IPS-NIHi7 (cell line): ENCODE results near the gene ANKRD13A.
"Not testable (repeated sequence)": the region's sequence is repeated elsewhere in the genome, so short reads cannot be mapped to it uniquely, and the experiment has no call there.

Experiments used
- DNase-seq: peaks from one replicate; pipeline ENCODE4 v3.0.0; 2012; ENCODE audit warnings: mixed read lengths; ENCODE audit errors: extremely low spot score

The ANKRD13A gene

DNA sequence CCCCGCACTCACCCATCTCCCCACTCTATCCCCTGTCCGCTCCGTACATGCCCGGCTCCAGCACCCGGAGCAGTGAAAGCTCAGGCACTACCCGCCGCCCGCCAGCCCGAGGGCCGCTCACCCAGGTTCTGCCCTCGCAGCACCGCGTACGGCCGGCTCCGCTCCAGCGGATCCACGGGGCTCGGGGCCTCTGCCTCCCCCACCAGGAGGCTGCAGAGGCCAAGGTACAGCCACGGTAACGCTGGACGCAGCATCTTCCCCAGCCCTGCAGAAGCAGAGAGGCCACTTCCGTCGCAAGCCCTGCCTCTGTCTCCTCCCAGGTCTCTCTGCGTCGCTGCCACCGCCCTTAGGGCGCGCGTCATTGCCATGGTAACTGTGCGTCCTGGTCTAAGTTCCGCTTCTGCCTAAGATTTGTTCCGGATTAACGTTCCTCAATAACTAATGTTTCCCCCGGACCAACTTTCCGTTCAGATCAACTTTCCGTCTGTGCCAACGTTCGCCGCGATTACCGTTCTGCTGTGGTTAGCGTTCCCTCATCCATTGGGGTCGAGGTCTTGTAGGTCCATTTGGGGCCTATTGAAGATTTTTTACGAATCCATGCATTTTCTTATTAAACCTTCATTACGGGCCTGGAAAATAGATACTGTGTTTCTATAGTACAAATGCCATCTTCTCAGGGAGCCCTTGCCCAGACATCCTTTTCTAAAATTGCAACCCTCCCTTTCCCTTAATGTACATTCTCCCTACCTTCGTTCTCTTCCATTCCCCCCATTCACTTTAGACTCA is 49.2 kb downstream of the ANKRD13A start, which contains the start of gene C12orf76:
Gene C12orf76, minus strand, starts transcription at position 281 of the 786 bp plus-strand sequence. Its CDS starts 27 bp downstream, at position 254.
- peak; percentile 91 for DNase-seq

DNA sequence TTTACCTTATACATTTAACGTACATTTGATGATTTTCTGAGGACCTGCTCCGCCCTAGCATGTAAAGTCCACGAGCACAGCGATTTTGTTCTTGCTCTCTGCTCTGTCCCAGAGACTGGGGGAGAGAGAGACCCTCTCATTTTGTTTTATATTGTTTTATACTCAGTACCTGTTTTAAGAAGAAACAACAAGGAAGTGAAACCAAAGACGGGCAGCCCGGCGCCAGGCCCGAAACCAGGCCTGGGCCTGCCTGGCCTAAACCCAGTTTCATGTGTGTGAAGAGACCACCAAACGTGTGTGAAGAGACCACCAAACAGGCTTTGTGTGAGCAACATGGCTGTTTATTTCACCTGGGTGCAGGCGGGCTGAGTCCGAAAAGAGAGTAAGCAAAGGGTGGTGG is 49.8 kb downstream of the ANKRD13A start:
- DNase-seq: not testable (repeated sequence)

DNA sequence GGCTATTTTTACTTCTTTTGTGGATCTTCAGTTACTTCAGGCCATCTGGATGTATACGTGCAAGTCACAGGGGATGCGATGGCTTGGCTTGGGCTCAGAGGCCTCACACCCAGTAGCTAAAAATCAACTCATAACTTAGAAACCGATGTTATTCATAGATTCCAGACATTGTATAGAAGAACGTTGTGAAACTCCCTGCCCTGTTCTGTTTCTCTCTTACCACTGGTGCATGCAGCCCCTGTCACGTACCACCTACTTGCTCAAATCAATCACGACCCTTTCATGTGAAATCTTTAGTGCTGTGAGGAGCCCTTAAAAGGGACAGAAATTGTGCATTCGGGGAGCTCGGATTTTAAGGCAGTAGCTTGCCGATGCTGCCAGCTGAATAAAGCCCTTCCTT is 50.4 kb downstream of the ANKRD13A start:
- DNase-seq: not testable (repeated sequence)

DNA sequence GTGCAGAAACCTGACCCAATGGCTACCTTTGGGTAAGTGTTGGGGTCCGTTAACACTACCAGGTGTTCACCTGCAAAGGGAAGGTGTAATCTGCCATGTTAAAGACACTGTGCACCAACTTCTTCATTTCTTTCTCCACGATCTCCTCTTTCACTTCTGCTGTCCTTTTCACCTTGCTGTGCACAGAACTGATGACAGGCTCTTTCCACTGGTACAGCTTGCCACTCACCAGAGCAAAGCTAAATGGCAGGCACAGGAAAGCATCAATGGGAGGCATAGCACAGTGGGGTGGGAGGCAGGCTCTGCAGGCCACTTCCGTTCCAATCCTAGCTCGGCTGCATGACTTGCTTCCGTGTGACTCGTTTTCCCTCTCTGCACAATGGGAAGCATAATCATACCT is 51.7 kb downstream of the ANKRD13A start:
- no peak for DNase-seq

DNA sequence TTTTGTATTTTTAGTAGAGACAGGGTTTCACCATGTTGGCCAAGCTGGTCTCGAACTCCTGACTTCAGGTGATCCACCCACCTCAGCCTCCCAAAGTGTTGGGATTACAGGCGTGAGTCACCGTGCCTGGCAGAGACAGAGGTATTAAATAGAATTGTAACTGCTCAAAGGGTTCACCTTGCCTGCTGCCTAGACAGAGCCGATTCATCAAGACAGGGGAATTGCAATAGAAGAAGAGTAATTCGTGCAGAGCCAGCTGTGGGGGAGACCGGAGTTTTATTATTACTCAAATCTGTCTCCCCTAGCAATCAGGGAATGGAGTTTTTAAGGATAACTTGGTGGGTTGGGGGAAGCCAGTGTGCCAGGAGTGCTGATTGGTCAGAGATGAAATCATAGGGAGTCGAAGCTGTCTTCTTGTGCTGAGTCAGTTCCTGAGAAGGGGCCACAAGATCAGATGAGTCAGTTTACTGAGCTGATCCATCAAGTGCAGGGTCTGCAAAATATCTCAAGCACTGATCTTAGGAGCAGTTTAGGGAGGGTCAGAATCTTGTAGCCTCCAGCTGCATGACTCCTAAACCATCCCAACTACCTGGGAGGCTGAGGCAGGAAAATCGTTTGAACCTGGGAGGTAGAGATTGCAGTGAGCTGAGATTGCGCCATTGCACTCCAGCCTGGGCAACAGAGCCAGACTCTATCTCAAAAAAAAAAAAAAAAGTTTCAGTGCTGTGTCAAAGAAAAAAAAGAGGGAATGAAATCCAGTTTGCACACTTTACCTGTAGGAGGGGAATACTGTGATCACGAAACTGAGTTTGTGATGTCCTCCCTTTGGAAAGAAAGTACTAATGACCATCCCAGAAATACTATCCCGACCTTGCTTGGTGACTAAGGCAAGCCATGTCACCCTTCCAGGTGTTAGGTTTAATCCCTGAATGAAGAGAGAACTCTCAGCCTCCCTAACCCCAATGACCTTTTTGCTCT is 56.4 kb downstream of the ANKRD13A start:
- DNase-seq: not testable (repeated sequence)

DNA sequence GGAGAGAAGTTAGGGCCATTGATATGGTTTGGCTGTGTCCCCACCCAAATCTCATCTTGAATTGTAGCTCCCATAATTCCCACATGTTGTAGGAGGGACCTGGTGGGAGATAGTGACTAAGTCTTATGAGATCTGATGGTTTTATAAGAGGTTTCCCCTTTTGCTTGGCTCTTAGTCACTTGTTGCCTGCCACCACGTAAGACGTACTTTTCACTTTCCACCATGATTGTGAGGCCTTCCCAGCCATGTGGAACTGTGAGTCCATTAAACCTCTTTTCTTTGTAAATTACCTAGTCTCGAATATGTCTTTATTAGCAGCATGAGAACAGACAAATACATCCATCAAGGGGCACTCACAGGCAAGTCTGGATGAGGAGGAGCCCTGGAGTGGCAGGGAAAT is 57.4 kb downstream of the ANKRD13A start:
- not testable (repeated sequence) for DNase-seq

DNA sequence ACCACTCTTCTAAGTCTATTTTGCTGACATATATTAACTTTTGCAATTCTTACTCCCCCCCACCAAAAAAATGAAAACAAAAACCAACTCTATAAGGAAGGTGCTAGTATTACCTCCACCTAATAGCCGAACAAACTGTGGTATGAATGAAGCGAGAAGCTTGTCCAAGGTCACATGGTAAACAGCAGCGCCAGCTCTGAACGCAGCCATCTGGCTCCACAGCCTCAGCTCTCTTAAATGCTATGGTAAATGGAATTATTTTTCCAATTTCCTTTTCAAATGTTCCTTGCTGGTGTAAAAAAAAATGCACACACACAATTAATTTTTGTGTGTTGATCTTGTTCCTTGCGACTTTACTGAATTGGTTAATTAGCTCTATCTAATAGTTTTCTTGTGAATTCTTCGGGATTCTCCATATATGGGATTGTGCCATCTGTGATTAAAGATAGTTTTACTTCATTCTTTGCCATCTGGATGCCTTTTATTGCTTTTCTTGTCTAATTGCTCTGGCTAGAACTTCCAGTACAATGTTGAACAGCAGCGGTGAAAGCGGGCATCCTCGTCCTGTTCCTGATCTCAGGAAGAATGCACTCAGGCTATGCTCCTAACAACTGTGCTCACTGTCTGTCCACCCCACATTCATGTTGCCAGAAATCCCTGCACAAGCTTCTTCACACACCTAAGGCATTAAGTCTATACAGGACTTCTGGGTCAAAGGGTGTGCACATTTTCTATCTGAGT is 59.8 kb downstream of the ANKRD13A start:
- no peak for DNase-seq

DNA sequence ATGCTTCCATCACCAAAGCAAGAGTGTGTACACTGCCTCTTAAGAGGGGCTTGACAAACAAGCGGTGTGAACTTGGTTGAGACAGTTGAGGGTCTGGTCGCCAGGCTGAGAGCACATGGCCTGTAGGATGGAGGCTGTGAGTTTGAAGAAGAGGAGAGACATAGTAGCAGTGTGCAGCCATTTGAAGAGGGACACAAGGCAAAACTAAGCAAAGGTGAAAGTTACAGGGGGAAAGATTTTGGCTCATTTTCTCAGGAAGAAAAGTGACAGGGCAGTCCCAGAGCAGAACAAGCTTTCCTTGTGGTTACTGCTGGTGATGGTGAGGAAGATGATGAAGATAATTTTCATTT is 60.4 kb downstream of the ANKRD13A start:
- DNase-seq: no peak

DNA sequence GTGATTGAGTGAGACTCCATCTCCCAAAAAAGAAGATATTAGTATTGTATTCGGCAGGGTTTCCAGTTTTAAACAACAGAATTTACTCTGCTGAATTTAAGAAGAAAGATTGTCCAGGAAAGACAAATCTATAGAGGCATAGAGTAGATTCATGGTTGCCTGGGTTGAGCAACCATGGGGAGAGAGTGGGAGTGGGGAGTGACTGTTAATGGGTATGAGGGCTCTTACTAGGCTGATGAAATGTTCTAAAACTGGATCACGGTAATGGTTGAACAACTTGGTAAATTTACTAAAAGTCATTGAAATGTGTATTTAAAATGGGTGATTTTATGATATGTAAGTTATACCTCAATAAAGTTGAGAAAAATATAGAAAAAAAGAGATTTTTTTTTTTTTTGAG is 63.0 kb downstream of the ANKRD13A start:
- DNase-seq: no peak

DNA sequence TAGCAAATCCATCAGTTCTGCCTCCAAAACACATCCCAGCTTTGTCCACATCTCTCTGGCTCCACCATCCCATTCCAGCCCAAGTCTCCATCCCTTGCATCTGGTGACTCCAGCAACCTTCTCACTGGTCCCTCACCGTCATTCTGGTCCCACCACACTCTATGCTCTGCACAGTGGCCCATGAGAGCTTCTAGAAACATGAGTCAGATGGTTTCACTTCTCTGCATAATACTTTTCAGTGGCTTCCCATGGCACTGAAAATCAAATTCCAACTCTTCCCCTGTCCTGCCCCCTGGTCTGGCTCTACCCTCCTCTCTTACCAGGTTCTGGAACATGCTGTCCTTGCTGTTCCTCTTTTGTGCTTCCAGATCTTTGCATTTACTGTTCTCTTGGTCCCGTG is 66.3 kb downstream of the ANKRD13A start:
- DNase-seq: no peak

DNA sequence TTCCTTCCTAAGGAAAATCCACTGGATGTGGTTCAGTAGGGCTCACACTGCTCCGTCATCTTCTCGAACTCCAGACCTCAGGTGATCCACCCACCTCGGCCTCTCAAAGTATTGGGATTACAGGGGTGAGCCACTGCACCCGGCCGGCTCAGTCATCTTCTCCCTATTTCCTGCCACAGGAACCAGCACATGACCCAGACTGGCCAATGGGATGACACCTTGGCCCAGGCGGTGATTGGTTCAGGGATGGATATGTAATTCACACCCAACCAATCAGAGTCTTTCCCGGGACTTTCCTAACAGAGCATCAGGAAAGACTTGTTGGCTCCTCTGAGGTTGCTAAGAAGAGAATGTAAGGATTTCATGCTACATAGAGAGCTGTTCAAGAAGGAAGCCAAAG is 68.3 kb downstream of the ANKRD13A start:
- DNase-seq: no peak

DNA sequence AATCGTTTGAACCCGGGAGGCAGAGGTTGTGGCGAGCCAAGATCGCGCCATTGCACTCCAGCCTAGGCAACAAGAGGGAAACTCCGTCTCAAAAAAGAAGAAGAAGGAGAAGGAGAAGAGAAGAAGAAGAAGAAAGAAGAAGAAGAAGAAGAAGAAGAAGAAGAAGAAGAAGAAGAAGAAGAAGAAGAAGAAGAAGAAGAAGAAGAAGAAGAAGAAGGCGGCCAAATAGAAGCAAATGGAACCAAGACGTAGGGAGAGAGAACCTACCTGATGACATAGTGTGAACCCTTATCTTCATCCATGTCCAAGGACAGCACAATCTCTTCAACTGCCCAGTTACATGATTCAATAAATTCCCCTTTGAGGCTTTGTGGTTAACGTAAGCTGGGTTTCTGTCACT is 68.9 kb downstream of the ANKRD13A start:
- DNase-seq: not testable (repeated sequence)

DNA sequence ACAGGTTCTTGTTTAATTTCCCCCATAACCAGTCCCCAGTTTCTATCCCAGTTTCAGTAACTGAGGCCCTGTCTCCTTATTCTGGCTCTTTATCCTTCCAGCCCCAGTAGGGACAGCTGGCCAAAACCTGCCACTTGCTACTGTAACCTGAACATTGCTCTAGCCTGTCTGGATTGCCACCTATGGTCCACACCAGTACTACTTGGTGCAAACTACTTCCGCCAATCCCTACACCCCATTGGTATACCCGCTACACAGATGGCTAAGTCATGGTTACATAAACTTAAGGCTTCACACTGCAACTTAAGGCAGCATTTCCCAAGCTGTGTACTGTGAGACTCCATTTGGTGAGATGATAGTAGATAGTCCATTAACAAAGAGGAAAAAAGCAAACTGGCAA is 69.4 kb downstream of the ANKRD13A start:
- DNase-seq: no peak

DNA sequence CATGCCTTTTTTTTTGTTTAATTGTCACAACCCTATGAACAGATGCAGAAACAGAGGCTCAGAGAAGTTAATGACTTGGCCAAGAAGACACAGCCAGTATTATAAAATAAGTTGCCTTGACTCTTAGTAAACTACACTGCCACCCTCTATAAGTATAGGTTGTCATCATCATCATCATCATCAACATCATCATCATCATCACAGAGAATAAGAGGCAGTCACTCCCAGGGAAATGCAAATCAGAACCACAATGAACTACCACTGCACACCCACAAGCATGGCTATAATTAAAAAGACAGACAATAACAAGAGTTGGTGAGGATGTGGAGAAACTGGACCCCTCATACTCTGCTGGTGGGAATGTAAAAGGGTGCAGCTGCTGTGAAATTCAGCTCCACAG is 72.3 kb downstream of the ANKRD13A start:
- no peak for DNase-seq

DNA sequence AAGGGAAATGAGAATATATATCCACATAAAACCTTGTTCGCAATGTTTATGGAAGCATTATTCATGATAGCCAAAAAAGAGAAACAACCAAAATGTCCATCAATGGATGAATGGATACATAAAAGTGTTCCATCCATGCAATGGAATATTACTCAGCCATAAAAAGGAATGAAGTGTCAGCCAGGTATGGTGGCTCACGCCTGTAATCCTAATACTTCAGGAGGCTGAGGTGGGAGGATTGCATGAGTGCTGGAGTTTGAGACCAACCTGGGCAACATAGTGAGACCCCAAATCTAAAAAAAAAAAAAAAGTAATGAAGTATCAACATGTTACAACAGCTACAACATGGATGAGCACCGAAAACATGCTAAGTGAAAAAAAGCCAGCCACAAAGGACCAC is 72.7 kb downstream of the ANKRD13A start:
- DNase-seq: no peak

DNA sequence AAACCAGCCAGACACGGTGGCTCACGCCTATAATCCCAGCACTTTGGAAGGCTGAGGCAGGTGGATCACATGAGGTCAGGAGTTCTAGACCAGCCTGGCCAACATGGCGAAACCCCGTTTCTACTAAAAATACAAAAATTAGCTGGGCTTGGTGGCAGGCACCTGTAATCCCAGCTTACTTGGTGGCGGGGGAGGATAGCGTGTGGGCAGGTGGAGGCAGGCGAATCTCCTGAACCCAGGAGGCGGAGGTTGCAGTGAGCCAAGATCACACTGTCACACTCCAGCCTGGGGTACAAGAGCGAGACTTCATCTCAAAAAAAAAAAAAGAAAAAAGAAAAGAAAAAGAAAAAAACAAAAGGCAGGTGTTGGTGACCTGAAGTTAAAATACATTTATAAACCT is 73.4 kb downstream of the ANKRD13A start:
- not testable (repeated sequence) for DNase-seq

DNA sequence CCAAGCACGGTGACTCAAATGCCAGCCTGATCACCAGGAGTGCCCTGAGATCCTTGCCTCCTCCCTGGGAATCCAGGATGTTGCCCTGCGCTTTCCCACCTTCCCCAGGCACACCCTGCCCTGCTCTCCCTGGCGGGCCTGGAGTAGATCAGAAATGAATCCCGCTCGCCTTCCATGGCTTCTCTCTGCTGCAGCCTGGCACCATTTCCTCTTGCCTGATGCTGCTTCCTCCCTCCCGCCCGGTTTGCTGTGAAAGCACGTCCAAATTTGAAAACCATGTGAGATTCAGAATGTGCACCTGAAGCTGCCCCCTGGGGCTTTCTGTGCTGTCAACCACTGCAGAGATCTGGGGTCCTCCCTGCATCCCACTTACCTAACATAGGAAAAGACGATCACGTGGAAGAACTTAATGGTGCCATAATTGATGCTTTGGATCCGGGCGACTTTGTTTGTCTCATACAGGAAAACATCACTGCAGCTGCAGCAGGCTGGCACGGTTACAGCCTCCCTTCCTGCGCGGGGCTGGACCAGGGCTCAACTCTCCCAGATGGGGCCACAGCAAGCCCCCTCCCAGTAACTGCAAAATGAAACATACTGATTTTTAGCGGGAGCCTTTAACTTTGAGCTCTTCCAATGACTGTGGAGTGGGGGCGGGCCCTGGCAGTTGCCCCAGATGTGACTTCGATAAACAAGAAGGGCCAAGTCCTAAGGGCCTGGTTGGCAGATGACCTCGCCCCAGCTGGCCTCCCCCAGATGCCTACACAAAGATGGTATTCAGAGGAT is 74.0 kb downstream of the ANKRD13A start:
- DNase-seq: peak; percentile 21

DNA sequence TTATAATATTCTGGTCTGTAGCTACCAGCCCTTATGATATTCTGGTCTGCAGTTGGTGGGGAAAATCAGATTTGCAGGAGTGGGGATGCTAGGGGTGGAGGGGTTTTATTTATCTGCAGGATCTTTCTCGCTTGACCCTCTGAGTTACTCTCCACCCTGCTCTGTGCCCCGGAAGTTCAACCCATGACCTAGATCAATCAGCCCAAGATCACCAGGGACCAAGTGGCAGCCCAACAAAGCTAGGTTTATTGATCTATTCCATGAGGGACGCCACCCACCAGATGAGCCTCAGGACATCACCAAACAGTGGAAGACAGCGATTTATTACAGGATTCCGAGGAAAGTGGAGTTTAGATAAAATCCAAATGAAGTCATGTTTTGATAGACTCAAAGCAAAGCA is 74.9 kb downstream of the ANKRD13A start:
- DNase-seq: no peak

DNA sequence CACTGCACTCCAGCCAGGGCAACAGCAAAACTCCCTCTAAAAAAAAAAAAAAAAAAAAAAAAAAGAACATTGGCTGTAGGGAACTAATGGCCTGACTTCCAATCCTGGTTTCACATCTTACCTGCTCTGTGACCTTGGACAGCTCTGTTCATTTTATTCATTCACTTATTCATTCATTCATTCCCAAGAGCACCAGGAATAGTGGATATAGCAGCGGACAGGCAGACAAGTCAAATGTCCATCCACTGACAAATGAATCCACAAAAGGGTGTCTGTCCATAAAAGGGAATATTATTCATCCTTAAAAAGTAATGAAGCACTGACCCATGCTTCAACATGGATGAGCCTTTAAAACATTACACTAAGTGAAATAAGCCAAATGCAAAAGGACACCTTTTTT is 76.7 kb downstream of the ANKRD13A start:
- DNase-seq: no peak

DNA sequence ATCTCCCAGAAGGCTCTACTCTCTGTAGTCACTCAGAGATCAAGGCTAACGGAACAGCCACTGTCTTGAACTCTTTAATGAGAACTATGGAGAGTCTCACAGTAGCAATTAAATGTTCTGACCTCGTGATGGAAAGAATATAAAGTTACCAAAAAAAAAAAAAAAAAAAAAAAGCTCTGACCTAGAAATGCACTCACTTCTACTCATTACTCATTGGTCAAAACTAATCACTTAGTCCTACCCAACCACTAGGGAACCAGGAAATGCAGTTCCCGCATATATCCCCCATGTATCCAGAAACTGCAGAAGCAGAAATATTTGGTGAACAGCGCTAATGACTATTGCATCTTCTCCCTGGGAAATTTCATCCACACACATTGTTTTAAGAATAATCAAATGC is 78.6 kb downstream of the ANKRD13A start:
- DNase-seq: no peak
